ENCODE data around the gene PRPF4. TPM values are rescaled to one million over a fixed set of nuclear protein-coding genes. Genes with fewer than 3 reads are reported as not detected.
"Not testable (repeated sequence)": the region's sequence is repeated elsewhere in the genome, so short reads cannot be mapped to it uniquely, and the experiment has no call there.

PRPF4 gene
- total RNA-seq, 1 experiment from 2014 or later, result 29.9 TPM

DNA sequence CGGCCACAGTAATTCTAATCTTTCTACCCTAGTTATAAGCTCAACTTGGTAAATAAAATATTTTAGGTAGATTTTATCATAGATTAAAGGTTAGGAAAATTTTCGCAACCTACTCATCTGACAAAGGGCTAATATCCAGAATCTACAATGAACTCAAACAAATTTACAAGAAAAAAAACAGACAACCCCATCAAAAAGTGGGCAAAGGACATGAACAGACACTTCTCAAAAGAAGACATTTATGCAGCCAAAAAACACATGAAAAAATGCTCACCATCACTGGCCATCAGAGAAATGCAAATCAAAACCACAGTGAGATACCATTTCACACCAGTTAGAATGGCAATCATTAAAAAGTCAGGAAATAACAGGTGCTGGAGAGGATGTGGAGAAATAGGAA lies 25.8 kb upstream of the PRPF4 start:
- H3K27me3 ChIP-seq (replicated peaks); H3K27ac ChIP-seq; H3K4me1 ChIP-seq (replicated peaks); H3K9me3 ChIP-seq (replicated peaks); DNase-seq (ENCODE audit: low read depth in 1 of 2, low spot score in 2 of 2); H3K36me3 ChIP-seq; H3K4me3 ChIP-seq: not testable (repeated sequence)

DNA sequence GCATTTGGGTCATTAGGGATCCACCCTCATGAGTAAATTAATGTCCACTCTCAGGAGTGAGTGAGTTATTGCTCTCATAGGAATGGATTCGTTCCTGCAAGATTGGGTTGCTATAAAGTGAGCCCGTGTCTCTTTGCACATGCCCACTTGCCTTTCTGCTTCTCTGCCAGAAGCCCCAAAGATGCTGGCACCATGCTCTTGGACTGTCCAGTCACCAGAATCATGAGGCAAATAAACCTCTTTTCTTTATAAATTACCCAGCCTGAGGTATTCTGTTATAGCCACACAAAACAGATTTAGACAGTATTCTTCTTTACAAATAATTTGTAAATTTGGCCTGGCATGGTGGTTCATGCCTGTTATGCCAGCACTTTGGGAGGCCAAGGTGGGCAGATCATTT lies 24.7 kb upstream of the PRPF4 start:
- H3K27me3 ChIP-seq (replicated peaks), result no peaks in the 10 kb centered on the region
- no peak overlapping the region for H3K27ac ChIP-seq
- no peak for DNase-seq (ENCODE audit: low read depth in 1 of 2, low spot score in 2 of 2)
- no peak overlapping the region for H3K4me3 ChIP-seq
- H3K36me3 ChIP-seq, result no peaks in the 10 kb centered on the region
- no peaks in the 10 kb centered on the region for H3K9me3 ChIP-seq (replicated peaks)
- H3K4me1 ChIP-seq (replicated peaks), result no peaks in the 10 kb centered on the region

DNA sequence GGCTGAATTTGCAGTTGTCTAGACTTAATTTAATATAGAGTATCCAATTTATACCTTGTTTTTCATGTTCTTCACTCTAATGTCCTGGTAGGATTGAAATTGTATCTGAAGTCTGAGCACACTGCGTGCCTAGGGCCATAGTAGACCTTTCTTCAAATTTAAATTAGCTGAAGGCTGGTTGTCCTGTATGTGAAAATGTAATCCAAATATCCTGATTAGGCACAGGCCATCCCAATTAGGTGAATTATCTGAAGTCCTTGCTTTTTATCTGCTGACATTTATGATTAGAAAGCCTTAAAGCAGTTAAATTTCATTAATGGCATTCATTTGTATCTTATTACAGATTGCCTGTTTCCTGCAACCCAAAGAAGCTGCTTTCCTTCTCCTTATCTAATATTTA lies 20.5 kb upstream of the PRPF4 start:
- H3K4me1 ChIP-seq (replicated peaks), result no peaks in the 10 kb centered on the region
- no peaks in the 10 kb centered on the region for H3K9me3 ChIP-seq (replicated peaks)
- no peaks in the 10 kb centered on the region for H3K27me3 ChIP-seq (replicated peaks)
- no peak overlapping the region for H3K27ac ChIP-seq
- H3K4me3 ChIP-seq, result no peak overlapping the region
- no peak for DNase-seq (ENCODE audit: low read depth in 1 of 2, low spot score in 2 of 2)
- H3K36me3 ChIP-seq, result peaks cover 18% of the 10 kb centered on the region

DNA sequence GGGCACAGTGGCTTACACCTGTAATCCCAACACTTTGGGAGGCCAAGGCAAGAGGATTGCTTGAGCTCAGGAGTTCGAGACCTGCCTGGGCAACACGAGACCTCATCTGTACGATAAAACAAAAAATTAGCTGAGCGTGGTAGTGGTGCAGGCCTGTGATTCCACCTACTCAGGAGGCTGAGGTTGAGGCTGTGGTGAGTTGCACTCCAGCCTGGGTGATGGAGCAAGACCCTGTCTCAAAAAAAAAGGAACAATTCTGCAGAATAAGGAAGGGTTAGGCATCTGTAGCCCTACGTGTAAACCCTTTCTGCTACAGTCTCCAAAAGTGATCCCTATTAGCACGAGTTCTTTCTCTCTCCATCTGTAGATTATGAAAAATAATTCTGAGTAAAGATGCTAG lies 20.0 kb upstream of the PRPF4 start:
- no peaks in the 10 kb centered on the region for H3K27me3 ChIP-seq (replicated peaks)
- H3K9me3 ChIP-seq (replicated peaks), result no peaks in the 10 kb centered on the region
- no peak for DNase-seq (ENCODE audit: low read depth in 1 of 2, low spot score in 2 of 2)
- no peaks in the 10 kb centered on the region for H3K4me1 ChIP-seq (replicated peaks)
- H3K4me3 ChIP-seq, result no peak overlapping the region
- H3K27ac ChIP-seq, result no peak overlapping the region
- H3K36me3 ChIP-seq, result peaks cover 20% of the 10 kb centered on the region

DNA sequence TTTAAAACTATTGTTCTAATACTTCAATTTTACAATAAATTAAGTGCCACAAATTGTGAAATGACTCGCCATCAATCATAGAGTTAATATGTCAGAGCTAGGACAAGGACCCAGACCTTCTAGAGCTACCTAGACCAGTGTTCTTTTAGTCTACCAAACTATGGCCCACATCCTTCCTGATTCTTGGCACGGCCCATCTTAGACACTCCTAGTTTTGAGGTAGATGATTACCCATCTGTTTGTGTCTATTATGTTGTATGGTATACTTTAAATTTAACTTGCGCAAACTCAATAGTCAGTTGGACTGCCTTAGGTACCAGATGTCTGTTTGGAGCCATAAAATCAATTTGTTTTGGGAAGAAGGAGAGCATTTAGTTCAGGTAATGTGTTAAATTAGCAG lies 17.6 kb upstream of the PRPF4 start:
- H3K4me1 ChIP-seq (replicated peaks), result no peaks in the 10 kb centered on the region
- no peak for DNase-seq (ENCODE audit: low read depth in 1 of 2, low spot score in 2 of 2)
- H3K27me3 ChIP-seq (replicated peaks), result no peaks in the 10 kb centered on the region
- H3K9me3 ChIP-seq (replicated peaks), result no peaks in the 10 kb centered on the region
- peaks cover 24% of the 10 kb centered on the region for H3K36me3 ChIP-seq
- no peak overlapping the region for H3K27ac ChIP-seq
- no peak overlapping the region for H3K4me3 ChIP-seq

DNA sequence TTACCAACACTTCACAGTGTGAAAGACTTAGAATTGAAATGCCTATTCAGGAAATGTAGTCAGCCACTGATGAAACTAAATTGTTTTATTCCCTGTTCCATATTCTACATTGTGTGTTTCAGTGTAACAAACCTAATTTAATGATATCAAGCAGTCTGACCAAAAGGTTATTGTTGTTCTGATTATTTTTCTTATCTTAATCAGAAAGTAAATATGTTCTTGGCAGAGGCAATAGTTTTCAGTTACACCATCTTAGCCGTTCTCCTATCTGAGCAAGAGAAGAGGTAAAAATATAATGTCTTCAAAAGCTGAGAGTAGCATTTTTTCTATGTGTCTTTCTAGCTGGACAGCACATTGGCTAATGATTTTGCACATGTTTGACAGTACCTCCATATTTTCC lies 17.2 kb upstream of the PRPF4 start:
- Histone ChIP-seq H3K27me3 (replicated peaks) (no peaks in the 10 kb centered on the region), H3K36me3 (peaks cover 24% of the 10 kb centered on the region), H3K4me1 (replicated peaks) (no peaks in the 10 kb centered on the region), H3K4me3 (no peak overlapping the region), H3K9me3 (replicated peaks) (no peaks in the 10 kb centered on the region), H3K27ac (no peak overlapping the region)
- DNase-seq (ENCODE audit: low read depth in 1 of 2, low spot score in 2 of 2), result no peak

DNA sequence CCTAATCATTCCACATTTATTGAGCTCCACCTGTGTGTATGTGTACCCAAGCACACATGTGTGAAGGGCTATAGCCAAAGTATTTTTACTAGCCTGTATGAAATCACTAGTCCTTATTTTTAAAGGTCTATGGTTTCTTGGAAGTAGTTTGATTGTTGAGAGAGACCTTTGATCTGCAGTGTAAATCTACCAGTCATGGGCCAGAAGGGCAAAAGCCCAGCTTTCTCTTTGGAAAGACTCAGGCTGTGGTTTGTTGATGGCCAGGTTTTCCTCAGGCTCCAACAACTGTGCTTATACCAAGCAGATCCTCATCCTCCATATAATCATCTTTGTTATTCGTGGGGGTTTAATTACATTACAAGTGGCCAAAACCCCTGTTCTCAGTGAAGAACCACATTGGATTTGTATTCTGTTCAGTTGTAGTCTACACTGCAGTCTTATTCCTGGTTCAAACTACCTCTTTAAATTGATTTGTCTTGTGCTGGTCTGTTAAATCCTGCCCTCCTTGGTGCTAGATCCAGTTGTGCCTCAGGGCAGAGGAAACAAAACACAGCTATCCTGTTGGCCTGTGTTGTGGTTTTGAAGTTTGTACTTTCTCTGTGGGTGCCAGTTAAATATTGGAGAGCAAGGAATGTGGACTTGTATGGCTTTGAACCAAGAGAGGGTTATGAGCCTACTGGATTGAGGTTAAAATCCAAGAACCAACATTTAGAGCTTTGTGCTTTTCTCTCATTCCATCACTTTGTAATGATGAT lies 13.4 kb upstream of the PRPF4 start:
- Histone ChIP-seq H3K9me3 (replicated peaks) (no peaks in the 10 kb centered on the region), H3K36me3 (peaks cover 22% of the 10 kb centered on the region), H3K4me1 (replicated peaks) (no peaks in the 10 kb centered on the region), H3K27me3 (replicated peaks) (no peaks in the 10 kb centered on the region), H3K27ac (no peak overlapping the region), H3K4me3 (no peak overlapping the region)
- DNase-seq (ENCODE audit: low read depth in 1 of 2, low spot score in 2 of 2), result no peak

DNA sequence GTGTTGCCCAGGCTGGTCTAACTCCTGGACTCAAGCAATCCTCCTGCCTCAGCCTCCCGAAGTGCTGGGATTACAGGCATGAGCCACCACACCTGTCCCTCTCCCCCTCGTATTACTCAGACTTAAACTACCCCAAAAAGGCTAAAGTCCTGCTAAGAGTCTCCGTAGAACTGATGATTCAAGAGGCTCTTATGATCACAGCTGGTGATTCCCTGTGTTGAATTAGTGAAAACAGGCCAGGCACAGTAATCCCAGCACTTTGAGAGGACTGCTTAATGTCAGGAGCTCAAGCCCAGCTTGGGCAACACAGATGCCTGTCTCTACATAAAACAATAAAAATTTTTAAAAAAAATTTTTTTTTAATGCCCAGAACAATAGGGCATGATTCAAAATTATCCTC lies 9.3 kb upstream of the PRPF4 start:
- Histone ChIP-seq H3K36me3 (peaks cover 34% of the 10 kb centered on the region), H3K4me1 (replicated peaks) (no peaks in the 10 kb centered on the region), H3K27ac (no peak overlapping the region), H3K27me3 (replicated peaks) (no peaks in the 10 kb centered on the region), H3K9me3 (replicated peaks) (no peaks in the 10 kb centered on the region), H3K4me3 (no peak overlapping the region)
- DNase-seq (ENCODE audit: low read depth in 1 of 2, low spot score in 2 of 2), result no peak

DNA sequence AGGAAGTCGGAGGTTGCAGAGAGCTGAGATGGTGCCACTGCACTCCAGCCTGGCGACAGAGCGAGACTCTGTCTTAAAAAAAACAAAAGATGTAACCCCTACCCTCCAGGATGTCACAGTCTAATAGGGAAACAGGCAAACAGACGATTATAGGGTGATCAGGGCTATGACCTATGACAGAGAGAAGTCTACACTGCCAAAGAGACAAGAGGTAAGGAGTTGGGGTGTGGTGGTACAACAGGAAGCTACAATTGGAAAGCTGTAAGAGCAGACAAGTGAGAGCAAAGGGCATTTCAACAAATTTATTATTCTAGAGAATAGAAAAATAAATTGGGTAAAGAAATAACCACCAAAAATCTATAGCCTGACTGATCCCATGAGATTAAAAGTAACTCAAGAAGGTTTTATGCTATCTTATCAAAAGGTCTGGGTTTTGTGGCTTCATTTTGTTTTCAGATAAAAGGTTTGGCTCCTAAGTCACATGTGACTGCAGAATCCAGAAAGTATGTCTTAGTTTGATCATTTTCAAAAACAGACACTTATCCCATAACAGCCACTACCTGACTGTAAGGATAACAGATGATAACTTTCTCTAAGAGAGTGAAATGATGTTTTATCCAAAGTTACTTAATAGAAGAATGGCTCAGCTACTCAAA lies 7.4 kb upstream of the PRPF4 start:
- Histone ChIP-seq H3K27ac (no peak overlapping the region), H3K27me3 (replicated peaks) (no peaks in the 10 kb centered on the region), H3K4me1 (replicated peaks) (no peaks in the 10 kb centered on the region), H3K4me3 (no peak overlapping the region), H3K9me3 (replicated peaks) (no peaks in the 10 kb centered on the region), H3K36me3 (peaks cover 49% of the 10 kb centered on the region)
- no peak for DNase-seq (ENCODE audit: low read depth in 1 of 2, low spot score in 2 of 2)

GRCh38 chr9:113269355-113269754 lies 6.1 kb upstream of the PRPF4 start:
- Histone ChIP-seq H3K36me3 (peaks cover 53% of the 10 kb centered on the region), H3K4me3 (no peak overlapping the region)

GRCh38 chr9:113269871-113270270 lies 5.6 kb upstream of the PRPF4 start:
- Histone ChIP-seq H3K27ac (no peak overlapping the region), H3K9me3 (replicated peaks) (no peaks in the 10 kb centered on the region), H3K4me1 (replicated peaks) (no peaks in the 10 kb centered on the region; the same call in 1 of the 2 replicates), H3K27me3 (replicated peaks) (no peaks in the 10 kb centered on the region), H3K4me3 (no peak overlapping the region), H3K36me3 (peaks cover 53% of the 10 kb centered on the region)
- no peak for DNase-seq (ENCODE audit: low read depth in 1 of 2, low spot score in 2 of 2)

More at GRCh38 chr9:113269355-113269754, 6.1 kb upstream of the PRPF4 start:
- no peak overlapping the region for H3K27ac ChIP-seq
- H3K27me3 ChIP-seq (replicated peaks), result no peaks in the 10 kb centered on the region
- no peaks in the 10 kb centered on the region for H3K4me1 ChIP-seq (replicated peaks)
- no peak for DNase-seq (ENCODE audit: low read depth in 1 of 2, low spot score in 2 of 2)
- H3K9me3 ChIP-seq (replicated peaks), result no peaks in the 10 kb centered on the region

- Histone ChIP-seq H3K27ac (peak overlapping the region; percentile 73), H3K4me1 (replicated peaks) (peaks cover 6% of the 10 kb centered on the region), H3K4me3 (peak overlapping the region; percentile 67), H3K27me3 (replicated peaks) (no peaks in the 10 kb centered on the region), H3K36me3 (peaks cover 71% of the 10 kb centered on the region), H3K9me3 (replicated peaks) (no peaks in the 10 kb centered on the region)
- DNase-seq (ENCODE audit: low read depth in 1 of 2, low spot score in 2 of 2), result peak in 1 of 2 experiments; percentile 57
These were observed 843 bp upstream of the PRPF4 start for GRCh38 chr9:113274474-113275156.

GRCh38 chr9:113278840-113279239 lies 3.4 kb downstream of the PRPF4 start:
- Histone ChIP-seq H3K9me3 (replicated peaks) (no peaks in the 10 kb centered on the region), H3K27ac (no peak overlapping the region), H3K4me3 (no peak overlapping the region), H3K36me3 (peaks cover 76% of the 10 kb centered on the region), H3K4me1 (replicated peaks) (peaks cover 6% of the 10 kb centered on the region), H3K27me3 (replicated peaks) (no peaks in the 10 kb centered on the region)
- DNase-seq (ENCODE audit: low read depth in 1 of 2, low spot score in 2 of 2), result no peak

GRCh38 chr9:113281356-113281755 lies 5.9 kb downstream of the PRPF4 start:
- H3K27me3 ChIP-seq (replicated peaks), result no peaks in the 10 kb centered on the region
- no peaks in the 10 kb centered on the region for H3K9me3 ChIP-seq (replicated peaks)
- H3K27ac ChIP-seq, result no peak overlapping the region
- no peak for DNase-seq (ENCODE audit: low read depth in 1 of 2, low spot score in 2 of 2)
- H3K4me3 ChIP-seq, result no peak overlapping the region
- peaks cover 2% of the 10 kb centered on the region for H3K4me1 ChIP-seq (replicated peaks)
- peaks cover 87% of the 10 kb centered on the region for H3K36me3 ChIP-seq

Measured in SJSA1 (cell line).